SJCRH30 (cell line): ENCODE measurements around the gene GAGE10. TPM values are rescaled to one million over a fixed set of nuclear protein-coding genes. Genes with fewer than 3 reads are reported as not detected.
"Not testable (repeated sequence)": the region's sequence is repeated elsewhere in the genome, so short reads cannot be mapped to it uniquely, and the experiment has no call there.

Source experiments
- DNase-seq, 2 experiments: peaks; one replicate each; pipeline ENCODE4 v3.0.0-alpha.2; 2015 to 2020
- H3K27ac ChIP-seq: fragments of 250-450 bp; sonication (Bioruptor Pico); 2 replicates; pipeline ENCODE4 v1.5.1; 2020; ENCODE audit warnings: mild to moderate bottlenecking, moderate library complexity
- H3K27me3 ChIP-seq: fragments of 250-450 bp; sonication (Bioruptor Pico); 2 replicates; pipeline ENCODE4 v1.5.1; 2020; ENCODE audit warnings: mild to moderate bottlenecking, moderate library complexity
- H3K36me3 ChIP-seq: fragments of 250-450 bp; sonication (Bioruptor Pico); 2 replicates; pipeline ENCODE4 v1.5.1; 2020; ENCODE audit warnings: mild to moderate bottlenecking, moderate library complexity
- H3K4me1 ChIP-seq: fragments of 250-450 bp; sonication (Bioruptor Pico); 2 replicates; pipeline ENCODE4 v1.5.1; 2020; ENCODE audit warnings: mild to moderate bottlenecking, moderate library complexity
- H3K4me3 ChIP-seq: fragments of 250-450 bp; sonication (Bioruptor Pico); 2 replicates; pipeline ENCODE4 v1.5.1; 2020; ENCODE audit warnings: mild to moderate bottlenecking, moderate library complexity
- H3K9me3 ChIP-seq: fragments of 250-450 bp; sonication (Bioruptor Pico); replicated peaks from 2 replicates; pipeline ENCODE4 v1.5.1; 2020; ENCODE audit warnings: mild to moderate bottlenecking, moderate library complexity
- total RNA-seq: library from RNA; depleted of rRNA; stranded (reverse); fragments of >200 nt; shearing (Covaris generic); gene quantifications from 2 replicates; pipeline ENCODE4 v1.2.3, GENCODE V29; 2014; rRNA removed

The GAGE10 gene
- total RNA-seq, 1 experiment from 2014 or later = not detected

GRCh38 chrX:49331841-49332240 lies 28.4 kb downstream of the GAGE10 start:
- not testable (repeated sequence) for H3K27ac ChIP-seq, H3K4me3 ChIP-seq, H3K9me3 ChIP-seq, H3K4me1 ChIP-seq, H3K36me3 ChIP-seq, DNase-seq, H3K27me3 ChIP-seq

GRCh38 chrX:49341449-49341848 lies 38.0 kb downstream of the GAGE10 start:
- H3K27ac ChIP-seq, H3K9me3 ChIP-seq, H3K4me1 ChIP-seq, H3K36me3 ChIP-seq, H3K4me3 ChIP-seq, DNase-seq, H3K27me3 ChIP-seq: not testable (repeated sequence)

DNA sequence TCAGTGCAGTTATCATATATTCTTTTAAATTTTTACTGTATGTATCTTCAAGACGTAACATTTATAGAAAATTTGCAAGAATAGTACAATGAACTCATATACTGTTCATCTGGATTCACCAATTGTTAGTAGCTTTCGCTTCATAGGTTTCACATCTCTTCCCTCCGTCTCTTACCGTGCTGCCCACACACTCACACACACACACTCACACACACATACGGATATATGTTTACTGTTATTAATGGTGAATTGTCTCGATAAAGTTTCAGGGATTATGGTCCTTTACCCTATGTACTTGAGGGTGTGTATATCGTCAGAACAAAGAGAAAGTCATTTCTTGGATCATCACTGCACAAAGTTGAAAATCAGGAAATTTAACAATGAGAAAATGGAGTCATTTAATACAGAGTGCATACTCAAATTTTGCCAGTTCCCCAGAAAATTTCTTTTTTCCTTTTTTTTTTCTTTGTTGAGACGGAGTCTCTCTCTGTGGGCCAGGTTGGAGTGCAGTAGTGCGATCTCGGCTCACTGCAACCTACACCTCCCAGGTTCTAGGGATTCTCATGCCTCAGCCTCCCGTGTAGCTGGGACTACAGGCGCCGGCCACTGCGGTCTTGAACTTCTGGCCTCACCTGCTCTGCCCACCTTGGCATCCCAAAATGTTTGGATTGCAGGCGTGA lies 41.2 kb downstream of the GAGE10 start:
- H3K4me3 ChIP-seq, H3K36me3 ChIP-seq, H3K27me3 ChIP-seq, H3K4me1 ChIP-seq, H3K27ac ChIP-seq, H3K9me3 ChIP-seq, DNase-seq: not testable (repeated sequence)

DNA sequence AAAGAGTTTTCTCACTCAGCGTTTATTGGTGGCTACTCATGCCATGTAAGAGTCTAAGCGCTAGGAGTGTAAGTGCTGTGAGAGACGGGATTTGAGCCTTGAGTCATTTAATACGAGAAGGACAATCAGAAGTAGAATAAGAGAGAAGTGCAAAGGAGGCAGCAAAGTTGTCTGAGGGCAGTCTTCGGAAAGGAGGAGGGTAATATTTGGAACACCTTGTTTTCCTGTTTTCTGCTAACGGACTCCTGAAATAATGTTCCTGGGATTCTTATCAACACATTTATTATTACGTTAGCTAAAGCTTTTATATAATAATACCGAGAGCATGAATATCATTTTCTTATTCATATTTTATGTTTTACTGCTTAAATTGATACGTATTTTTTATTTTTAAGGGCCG lies 42.0 kb downstream of the GAGE10 start:
- not testable (repeated sequence) for H3K4me3 ChIP-seq, H3K36me3 ChIP-seq, H3K27me3 ChIP-seq, H3K9me3 ChIP-seq, H3K27ac ChIP-seq, H3K4me1 ChIP-seq, DNase-seq

- not testable (repeated sequence) for H3K27ac ChIP-seq, DNase-seq, H3K4me3 ChIP-seq, H3K36me3 ChIP-seq, H3K9me3 ChIP-seq, H3K27me3 ChIP-seq, H3K4me1 ChIP-seq
These were observed 42.7 kb downstream of the GAGE10 start for GRCh38 chrX:49346150-49346549.

Other genes starting within 250 kb of the GAGE10 start
- gene CCDC120, start 244.6 kb upstream of the GAGE10 start, total RNA-seq = 2.0 and 2.5 TPM in 2 replicates
- gene PRAF2, start 229.6 kb upstream of the GAGE10 start, total RNA-seq = 4.7 and 5.0 TPM in 2 replicates
- gene WDR45, start 223.8 kb upstream of the GAGE10 start, total RNA-seq = 18.0 and 18.1 TPM in 2 replicates
- 13.0 and 14.3 TPM in 2 replicates for gene GPKOW, start 179.9 kb upstream of the GAGE10 start, total RNA-seq
- gene MAGIX, start 140.9 kb upstream of the GAGE10 start, total RNA-seq = 0.53 and 1.2 TPM in 2 replicates
- 50.3 and 56.6 TPM in 2 replicates for gene PLP2, start 131.7 kb upstream of the GAGE10 start, total RNA-seq
- 3.4 TPM in 2 replicates for gene PRICKLE3, start 117.3 kb upstream of the GAGE10 start, total RNA-seq
- 0.10 and 0.45 TPM in 2 replicates for gene SYP, start 103.5 kb upstream of the GAGE10 start, total RNA-seq
- not detected in 2 replicates for gene CACNA1F, start 70.3 kb upstream of the GAGE10 start, total RNA-seq
- 6.6 and 6.7 TPM in 2 replicates for gene CCDC22, start 68.2 kb upstream of the GAGE10 start, total RNA-seq
- not detected in 2 replicates for gene FOXP3, start 38.9 kb upstream of the GAGE10 start, total RNA-seq
- 1.6 and 1.9 TPM in 2 replicates for gene PPP1R3F, start 33.9 kb upstream of the GAGE10 start, total RNA-seq
- gene GAGE12J, start 18.4 kb downstream of the GAGE10 start, total RNA-seq = not detected in 2 replicates
- gene GAGE13, start 27.9 kb downstream of the GAGE10 start, total RNA-seq = not detected in 2 replicates
- not detected in 2 replicates for gene GAGE12C, start 228.5 kb downstream of the GAGE10 start, total RNA-seq
- gene GAGE12D, start 238.1 kb downstream of the GAGE10 start, total RNA-seq = not detected in 2 replicates
- not detected in 2 replicates for gene GAGE12E, start 247.6 kb downstream of the GAGE10 start, total RNA-seq